HG03378 (cell line): ENCODE data around the gene CAPN3.
"Not testable (repeated sequence)": the region's sequence is repeated elsewhere in the genome, so short reads cannot be mapped to it uniquely, and the experiment has no call there.

Experiments used
- ATAC-seq: cut with Tn5 transposase; IDR thresholded peaks from one replicate; pipeline ENCODE4 v1.9.1; 2021; ENCODE audit warnings: mild to moderate bottlenecking, moderate library complexity; ENCODE audit not compliant: unreplicated experiment

The CAPN3 gene

DNA sequence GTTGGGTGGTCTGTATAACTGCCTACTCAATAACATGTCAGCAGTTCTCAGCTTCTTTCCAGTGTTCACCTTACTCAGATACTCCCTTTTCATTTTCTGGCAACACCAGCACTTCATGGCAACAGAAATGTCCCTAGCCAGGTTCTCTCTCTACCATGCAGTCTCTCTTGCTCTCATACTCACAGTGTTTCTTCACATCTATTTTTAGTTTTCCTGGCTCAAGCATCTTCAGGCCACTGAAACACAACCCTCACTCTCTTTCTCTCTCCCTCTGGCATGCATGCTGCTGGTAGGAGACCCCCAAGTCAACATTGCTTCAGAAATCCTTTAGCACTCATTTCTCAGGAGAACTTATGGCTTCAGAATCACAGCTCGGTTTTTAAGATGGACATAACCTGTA is at the start of gene CAPN3:
CAPN3 (plus strand) TSS at position 253 of the 400 bp plus-strand sequence. CDS start 305 bp downstream, outside the sequence.
- ATAC-seq: no peak

DNA sequence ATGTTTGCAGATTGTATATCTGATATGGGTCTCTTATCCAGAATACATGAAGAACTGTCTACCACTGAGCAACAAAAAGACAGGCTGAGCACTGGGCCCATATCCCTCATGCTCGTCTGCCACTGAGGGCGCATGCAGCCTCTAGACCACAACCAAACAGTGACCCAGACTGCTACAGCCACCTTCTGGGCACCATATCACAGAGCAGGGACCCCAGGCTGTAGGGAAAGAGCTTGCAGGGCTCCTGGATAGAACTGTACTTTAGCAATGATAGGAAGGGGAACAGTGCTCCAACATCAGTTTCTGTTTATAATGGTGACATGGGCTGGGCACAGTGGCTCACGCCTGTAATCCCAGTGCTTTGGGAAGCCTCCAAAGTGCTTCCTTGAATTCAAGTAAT is 45.8 kb upstream of the CAPN3 start:
- no peak for ATAC-seq

DNA sequence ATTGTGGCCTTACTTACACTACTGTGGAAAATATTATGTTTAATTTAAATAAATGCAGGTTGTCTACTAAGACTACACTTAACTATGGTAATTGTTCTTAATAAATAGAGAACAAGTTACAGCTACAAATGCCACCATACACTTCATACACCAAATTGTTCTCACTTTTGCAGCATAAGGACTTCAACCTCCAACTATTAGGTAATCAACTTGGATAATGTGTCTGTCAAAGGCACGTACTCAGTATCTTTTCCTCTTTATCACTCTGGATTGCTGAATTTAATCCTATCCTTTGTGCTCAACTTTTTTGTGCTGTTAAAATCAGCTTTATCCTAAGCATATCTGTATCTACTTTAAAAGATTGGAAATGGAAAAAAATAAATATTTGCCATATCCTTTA is 44.5 kb upstream of the CAPN3 start:
- no peak for ATAC-seq

DNA sequence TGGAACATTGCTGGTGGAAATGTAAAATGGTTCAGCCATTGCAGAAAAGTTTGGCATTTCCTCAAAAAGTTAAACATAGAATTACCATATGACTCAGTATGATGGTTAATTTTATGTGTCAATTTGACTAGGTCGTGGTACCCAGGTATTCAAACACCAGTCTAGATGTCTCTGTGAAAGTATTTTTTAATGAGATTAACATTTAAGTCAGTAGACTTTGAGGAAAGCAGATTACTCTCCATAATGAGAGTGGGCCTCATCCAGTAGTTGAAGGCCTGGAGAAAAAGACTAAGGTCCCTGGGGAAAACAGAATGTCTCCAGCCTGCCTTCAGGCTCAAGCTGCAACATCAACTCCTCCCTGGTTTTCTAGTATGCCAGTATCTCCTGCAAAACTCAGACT is 43.8 kb upstream of the CAPN3 start:
- ATAC-seq: no peak

DNA sequence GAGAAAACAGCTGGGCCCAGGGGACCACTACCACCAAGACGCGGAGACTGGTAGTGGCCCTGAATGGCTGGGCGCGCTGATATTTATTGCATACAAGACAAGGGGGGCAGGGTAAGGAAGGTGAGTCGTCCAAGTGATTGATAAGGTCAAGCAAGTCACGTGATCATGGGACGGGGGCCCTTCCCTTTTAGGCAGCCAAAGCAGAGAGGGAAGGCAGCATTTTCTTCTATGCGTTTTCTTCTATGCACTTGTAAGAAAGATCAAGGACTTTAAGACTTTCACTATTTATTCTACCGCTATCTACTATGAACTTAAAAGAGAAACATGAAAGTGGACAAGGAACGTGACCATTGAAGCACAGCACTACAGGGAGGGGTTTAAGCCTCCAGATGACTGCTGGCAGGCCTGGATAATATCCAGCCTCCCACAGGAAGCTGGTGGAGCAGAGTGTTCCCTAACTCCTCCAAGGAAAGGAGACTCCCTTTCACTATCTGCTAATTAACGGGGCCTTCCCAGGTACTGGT is 43.0 kb upstream of the CAPN3 start:
- ATAC-seq: not testable (repeated sequence)

DNA sequence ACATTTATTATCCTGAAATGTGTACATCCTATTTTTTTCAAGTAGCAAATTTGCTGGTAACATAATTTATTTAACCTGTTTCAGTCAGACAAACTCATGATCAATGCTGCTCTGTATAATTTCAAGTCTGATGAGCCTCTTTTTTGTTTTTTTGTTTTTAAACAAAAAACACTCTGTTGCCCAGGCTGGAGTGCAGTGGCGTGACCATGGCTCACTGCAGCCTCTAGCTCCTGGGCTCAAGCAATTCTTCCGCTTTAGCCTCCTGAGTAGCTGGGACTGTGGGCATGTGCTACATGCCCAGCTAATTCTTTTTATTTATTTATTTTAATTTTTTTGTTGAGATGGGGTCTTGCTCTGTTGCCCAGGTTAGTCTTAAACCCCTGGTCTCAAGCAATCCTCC is 40.1 kb upstream of the CAPN3 start:
- no peak for ATAC-seq

DNA sequence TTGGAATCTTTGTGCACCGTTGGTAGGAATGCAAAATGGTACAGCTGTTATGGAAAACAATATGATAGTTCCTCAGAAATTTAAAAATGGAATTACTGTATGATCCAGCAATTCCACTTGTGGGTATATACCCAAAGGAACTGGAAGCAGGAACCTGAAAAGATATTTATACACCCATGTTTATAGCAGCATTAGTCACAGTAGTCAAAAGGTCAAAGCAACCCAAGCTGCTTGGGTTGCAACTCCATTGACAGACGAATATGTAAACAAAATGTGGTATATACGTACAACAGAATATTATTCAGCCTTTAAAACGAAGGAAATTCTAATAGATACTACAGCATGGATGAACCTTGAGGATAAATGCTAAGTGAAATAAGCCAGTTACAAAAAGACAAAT is 35.0 kb upstream of the CAPN3 start:
- no peak for ATAC-seq

DNA sequence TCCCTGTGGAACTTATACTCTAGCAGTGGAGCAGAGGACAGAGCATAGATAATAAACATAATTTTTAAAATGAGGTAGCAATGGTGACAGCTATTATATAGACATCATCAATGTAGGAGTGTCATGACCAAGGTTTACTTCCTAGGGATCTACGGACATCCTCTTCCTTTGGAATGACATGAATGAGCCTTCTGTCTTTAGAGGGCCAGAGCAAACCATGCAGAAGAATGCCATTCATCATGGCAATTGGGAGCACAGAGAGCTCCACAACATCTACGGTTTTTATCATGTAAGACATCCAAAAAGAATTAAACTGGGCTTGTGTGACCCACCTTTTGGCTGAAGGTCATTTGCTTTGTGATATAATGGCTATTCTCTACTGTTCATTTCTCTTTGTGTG is 30.1 kb upstream of the CAPN3 start:
- ATAC-seq: no peak

DNA sequence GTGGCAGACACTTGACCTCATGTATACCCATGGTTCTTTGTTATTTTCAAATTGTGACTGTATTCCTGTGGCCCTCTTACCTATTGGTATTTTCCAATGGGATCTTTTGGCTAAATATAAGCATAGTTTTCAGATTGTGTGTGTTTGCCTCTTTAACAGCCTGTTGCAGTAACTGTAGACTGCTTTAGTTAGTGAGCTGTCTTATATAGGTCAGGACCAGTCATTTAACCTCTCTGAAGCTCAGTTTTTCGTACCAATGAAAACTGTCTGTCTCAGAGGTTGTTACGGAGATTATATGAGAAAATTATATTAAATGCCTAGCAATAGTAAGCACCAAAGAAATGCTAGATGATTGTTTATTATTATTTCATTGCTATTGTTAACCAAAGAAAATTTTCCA is 29.3 kb upstream of the CAPN3 start:
- ATAC-seq: no peak

DNA sequence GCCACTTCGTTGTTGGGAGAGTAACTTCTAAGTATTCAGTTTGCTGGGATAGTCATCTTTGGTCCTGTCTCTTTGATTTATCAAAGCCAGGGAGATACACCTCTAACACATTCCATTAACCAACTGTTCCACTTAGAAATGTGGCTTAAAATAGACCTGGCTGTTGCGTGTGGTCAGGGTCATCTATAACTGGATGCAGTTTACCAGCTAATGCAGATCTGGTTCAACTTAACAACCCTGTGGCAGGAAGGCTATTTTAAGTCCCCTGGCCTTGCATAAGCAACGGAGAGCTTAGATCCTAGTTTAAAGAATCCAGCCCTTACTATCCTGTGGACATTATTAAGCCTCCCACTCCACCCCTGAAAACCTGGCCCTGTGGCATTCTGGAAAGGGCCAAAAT is 28.1 kb upstream of the CAPN3 start:
- no peak for ATAC-seq

DNA sequence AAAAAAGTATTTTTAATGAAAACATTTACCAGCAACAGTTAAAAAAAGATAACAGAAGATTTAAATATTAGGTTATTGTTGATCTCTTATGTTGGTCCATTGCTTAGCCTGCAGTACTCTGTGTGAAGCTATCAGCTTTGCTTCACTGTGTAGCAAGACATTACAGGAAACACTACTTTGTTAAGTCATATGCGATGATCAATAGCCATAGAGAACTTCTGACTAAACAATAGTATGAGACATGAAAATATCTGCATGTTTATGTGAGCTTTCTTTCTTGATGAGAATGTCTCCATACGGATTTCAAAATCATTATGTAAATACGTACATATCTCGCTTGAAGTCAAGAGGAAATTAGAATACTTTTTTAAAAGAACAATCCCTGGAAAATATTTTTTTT is 27.0 kb upstream of the CAPN3 start:
- no peak for ATAC-seq

DNA sequence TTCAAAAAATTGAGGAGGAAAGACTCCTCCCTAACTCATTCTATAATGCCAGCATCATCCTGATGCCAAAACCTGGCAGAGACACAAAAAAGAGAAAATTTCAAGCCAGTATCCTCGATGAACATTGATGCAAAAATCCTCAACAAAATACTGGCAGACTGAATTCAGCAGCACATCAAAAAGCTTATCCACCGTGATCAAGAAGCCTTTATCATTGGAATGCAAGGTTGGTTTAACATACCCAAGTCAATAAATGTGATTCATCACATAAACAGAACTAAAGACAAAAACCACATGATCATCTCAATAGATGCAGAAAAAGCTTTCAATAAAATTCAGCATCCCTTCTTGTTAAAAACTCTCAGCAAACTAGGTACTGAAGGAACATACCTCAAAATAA is 24.2 kb upstream of the CAPN3 start:
- no peak for ATAC-seq

DNA sequence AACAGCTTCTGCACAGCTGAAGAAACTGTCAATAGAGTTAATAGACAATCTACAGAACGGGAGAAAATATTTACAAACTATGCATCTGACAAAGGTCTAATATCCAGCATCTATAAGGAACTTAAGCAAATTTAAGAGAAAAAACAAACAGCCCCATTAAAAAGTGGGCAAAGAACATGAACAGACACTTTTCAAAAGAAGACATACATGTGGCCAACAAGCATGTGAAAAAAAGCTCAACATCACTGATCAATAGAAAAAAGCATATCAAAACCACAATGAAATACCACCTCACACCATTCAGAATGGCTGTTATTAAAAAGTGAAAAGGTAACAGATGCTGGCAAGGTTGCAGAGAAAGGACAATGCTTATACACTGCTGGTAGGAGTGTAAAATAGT is 22.7 kb upstream of the CAPN3 start:
- not testable (repeated sequence) for ATAC-seq

DNA sequence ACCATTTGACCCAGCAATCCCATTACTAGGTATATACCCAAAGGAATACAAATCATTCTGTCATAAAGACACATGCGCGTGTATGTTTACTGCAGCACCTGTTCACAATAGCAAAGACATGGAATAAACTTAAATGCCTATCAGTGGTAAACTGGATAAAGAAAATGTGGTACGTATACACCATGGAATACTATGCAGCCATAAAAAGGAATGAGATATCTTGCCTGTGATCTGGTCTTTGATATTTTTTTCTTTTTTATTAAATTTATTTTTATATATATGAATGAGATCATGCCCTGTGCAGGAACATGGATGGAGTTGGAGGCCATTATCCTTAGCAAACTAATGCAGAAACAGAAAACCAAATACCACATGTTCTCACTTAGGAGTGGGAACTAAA is 22.2 kb upstream of the CAPN3 start:
- not testable (repeated sequence) for ATAC-seq

DNA sequence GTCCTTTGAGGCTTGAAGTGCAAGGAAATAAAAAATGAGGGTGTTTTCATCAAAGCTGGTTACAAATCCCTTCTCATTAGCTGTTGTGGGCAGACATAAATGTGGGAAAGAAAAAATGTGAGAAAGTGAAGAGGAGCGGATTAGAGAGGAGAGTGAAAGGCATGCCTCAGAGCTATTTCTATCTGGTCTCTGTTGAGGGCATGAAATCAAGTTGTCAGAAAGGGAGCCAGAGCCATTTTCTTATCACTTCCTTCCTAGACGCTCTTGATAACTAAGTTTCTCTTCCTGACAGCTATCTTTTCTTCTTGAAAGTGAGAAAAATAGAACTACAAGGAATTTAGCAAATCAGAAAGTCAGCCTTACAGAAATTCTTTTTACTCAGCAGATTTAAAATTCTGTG is 20.8 kb upstream of the CAPN3 start:
- ATAC-seq: no peak

DNA sequence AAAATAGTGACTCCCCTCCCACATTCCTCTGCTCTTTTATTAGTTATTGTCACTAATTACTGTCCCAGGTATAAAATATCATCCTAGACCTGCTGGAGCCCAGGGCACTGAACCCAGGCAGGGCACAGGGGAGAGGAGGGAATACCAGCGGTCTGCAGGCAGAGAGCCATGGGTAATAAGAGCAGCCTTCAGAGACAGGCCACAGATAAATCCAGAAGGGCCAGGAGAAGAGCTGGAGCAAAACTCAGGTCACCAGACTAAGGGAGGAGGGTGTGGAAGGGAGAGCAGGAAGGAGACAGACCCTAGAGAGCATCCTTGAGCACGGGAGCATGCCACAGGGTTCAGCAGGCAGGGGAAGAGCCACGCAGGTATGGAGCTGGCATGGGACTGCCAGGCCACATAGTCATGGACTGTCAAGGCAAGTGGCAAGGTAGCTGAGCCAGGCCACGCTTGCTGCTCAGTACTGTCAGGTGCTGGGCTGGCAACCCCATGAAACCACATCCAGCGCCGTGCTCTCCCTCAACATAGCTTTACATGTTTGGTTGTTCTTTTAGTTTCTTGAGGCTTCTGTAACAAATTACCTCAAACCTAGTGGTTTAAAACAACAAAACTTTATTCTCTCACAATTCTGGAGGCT is 15.6 kb upstream of the CAPN3 start:
- no peak for ATAC-seq

DNA sequence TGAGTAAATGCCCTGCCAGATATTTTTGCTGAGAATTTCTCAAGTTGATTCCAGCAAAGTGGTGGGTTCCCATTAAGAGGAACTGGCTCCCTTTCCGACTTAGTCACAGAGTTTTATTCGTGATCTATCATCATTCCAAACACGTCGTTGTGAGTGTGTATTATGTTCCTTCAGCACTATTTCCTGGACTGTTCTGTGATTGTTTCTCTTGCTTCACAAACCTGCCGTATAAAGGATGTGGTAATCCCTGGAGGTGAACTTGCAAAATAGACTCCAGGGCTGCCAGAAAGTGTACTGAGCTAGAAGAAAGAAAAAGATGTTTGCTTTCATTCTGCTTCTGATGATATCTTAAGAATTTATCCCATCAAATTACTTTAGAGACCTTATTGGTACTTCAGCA is 14.5 kb upstream of the CAPN3 start:
- no peak for ATAC-seq

DNA sequence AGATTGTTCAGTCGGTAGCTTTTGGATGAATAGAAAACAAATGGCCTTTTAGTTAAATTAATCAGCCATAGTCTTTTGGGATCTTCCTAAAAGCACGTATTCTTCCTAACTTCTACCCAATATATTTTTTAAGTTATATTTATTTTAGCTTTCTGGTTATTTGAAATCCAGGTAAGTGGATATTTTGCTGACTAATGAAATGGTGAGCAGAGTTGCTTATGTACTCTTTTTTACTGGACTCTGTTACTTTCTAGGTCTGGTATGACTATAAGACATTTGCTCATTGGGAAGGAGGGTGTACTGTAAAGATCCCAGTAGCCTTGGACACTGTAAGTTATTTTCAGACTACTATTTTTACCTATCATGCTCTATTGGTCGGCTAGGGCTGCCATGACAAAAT is 13.8 kb upstream of the CAPN3 start:
- no peak for ATAC-seq

DNA sequence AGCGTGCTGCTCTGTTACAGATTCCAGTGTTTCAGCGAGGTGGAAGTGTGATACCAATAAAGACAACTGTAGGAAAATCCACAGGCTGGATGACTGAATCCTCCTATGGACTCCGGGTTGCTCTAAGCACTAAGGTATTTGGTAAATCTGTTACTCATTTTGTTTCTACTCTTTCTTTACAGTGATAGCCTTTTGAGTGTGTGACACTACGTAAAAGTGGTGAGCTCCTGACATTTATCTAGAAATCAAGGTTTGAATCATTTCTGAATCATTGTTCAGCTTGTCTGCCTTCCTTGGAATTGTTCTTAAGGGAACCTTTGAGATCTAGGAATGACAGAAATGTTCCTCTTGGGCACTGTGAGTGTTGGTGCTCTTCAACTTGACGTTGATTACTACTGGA is 11.2 kb upstream of the CAPN3 start:
- ATAC-seq: no peak

DNA sequence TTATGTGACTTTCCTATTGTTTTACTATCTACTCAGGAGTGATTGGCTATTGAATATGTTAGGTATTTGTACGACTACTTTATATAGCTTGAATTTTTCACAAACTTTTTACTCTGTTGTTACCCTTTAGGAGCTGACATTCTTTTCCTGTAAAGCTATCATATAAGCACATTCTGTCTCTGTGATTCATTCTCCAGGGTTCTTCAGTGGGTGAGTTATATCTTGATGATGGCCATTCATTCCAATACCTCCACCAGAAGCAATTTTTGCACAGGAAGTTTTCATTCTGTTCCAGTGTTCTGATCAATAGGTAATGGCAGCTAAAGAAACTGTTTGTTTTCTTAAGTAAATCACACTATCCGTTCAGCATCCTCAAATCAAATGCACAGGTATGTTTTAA is 10.1 kb upstream of the CAPN3 start:
- no peak for ATAC-seq

DNA sequence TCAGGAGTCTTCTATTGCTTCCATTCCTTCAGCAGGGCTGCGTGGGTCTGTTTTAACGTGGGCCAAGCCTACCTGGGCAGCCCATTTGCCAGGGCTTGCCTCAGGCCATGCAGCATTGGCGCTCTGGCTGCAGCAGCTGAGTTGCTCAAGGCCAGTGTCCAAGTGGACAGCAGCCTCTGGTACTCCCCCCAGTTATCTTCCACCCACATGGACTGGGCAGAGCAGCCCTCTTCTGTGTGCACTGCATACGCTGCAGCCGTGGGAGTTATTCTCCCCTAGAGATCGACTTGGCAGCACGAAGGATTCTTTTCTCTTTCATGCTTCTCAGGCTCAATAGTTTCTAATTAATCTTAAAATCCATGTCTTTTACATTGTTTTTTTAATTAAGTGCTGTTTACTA is 6.9 kb upstream of the CAPN3 start:
- ATAC-seq: no peak

DNA sequence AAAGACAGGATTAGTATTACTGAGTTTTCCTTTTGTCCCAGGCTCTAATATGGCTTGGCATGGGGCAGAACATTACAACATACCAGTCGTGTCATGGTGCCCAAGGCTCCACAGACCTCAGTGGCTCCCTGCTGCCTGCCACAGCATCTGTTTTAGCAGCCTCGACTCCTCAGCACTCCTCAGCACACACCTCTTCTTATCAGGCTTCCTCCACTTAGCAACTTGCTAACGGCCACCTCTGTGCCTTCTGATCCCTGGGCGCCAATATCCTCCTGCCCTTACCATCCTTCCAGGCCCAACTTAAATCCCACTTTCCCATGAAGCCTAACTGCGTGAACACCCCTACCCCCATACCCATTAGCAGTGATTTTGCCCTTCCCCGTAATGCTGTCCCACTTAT is 6.2 kb upstream of the CAPN3 start:
- ATAC-seq: no peak

DNA sequence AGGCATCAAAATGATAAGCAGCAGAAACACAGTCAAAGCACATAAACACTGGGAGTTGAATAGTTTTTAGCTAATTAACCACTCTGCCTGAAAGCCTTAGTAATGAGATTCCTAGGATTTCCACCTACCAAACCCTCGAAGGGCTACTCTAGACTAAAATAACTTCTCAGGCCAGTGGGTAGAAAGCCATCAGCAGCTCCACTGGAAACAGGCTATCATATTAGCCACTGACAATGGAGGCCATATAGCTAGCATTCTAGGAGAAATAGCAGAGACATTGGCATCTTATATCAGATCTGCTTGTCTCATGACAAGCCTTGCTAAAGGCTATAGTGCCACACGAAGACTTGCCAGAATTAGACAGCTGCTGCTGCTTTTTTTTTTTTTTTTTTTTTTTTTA is 4.5 kb upstream of the CAPN3 start:
- no peak for ATAC-seq
